MCF 10A (cell line): Measurements from ENCODE around the gene NDUFS5. TPM values are rescaled to one million over a fixed set of nuclear protein-coding genes. Genes with fewer than 3 reads are reported as not detected.

Experiments used
- BruUV-seq: library from RNA; stranded (reverse); fragments of 400-500 nt; replicated peaks from 2 replicates; lab custom pipeline; 2021; lab: Mats Ljungman, UMichigan
- CTCF ChIA-PET: fragments of 300-600 bp; sonication (Branson Sonifier 250); formaldehyde crosslinking; extraction: SDS; loops from one replicate; lab custom pipeline; 2021; ENCODE audit warnings: antibody characterized with exemption, inconsistent platforms; lab: Yijun Ruan, JAX
- POLR2A ChIA-PET: fragments of 300-600, 350-650 bp; sonication (Branson Sonifier 250); formaldehyde crosslinking; extraction: SDS; loops from one replicate; lab custom pipeline; 2020; ENCODE audit warnings: antibody characterized with exemption, inconsistent platforms; lab: Yijun Ruan, JAX
- DNase-seq: peaks from one replicate; pipeline ENCODE4 v3.0.0-alpha.2; 2018; ENCODE audit not compliant: unreplicated experiment
- H3K27ac Mint-ChIP-seq: one replicate; pipeline ENCODE4 v1.8.0; 2022; ENCODE audit warnings: mild to moderate bottlenecking, low read depth, mixed read lengths; ENCODE audit not compliant: unreplicated experiment
- H3K27me3 Mint-ChIP-seq: one replicate; pipeline ENCODE4 v1.8.0; 2022; ENCODE audit warnings: mixed read lengths; ENCODE audit not compliant: insufficient read depth, unreplicated experiment
- H3K36me3 Mint-ChIP-seq: one replicate; pipeline ENCODE4 v1.8.0; 2022; ENCODE audit warnings: mild to moderate bottlenecking, moderate library complexity, mixed read lengths; ENCODE audit not compliant: insufficient read depth, unreplicated experiment
- H3K4me1 Mint-ChIP-seq: one replicate; pipeline ENCODE4 v1.8.0; 2022; ENCODE audit warnings: mixed read lengths; ENCODE audit not compliant: insufficient read depth, unreplicated experiment
- H3K4me3 Mint-ChIP-seq: one replicate; pipeline ENCODE4 v1.8.0; 2022; ENCODE audit warnings: mild to moderate bottlenecking, moderate library complexity, mixed read lengths; ENCODE audit not compliant: unreplicated experiment
- H3K9me3 Mint-ChIP-seq: one replicate; pipeline ENCODE4 v1.8.0; 2022; ENCODE audit warnings: mixed read lengths; ENCODE audit not compliant: unreplicated experiment
- CTCF ChIP-seq: fragments of 200-600 bp; IDR thresholded peaks from one replicate; pipeline ENCODE4 v1.8.0; 2022; ENCODE audit warnings: antibody characterized with exemption, mild to moderate bottlenecking; ENCODE audit not compliant: unreplicated experiment
- intact Hi-C: fragments of 100-400 bp; cut with micrococcal nuclease; formaldehyde crosslinking; loops from 2 replicates; pipeline ENCODE4 v1.14.1; 2022
- total RNA-seq: library from RNA; stranded (reverse); gene quantifications from 2 replicates; pipeline ENCODE4 v1.2.3, GENCODE V29; 2022

NDUFS5 gene
- total RNA-seq, 1 experiment from 2014 or later, result 233 TPM

- H3K4me3 Mint-ChIP-seq, result peak overlapping the region; percentile 78
- no peak for TF ChIP-seq CTCF
- intact Hi-C loops, result loop anchor here (1.0 to 5.0 kb wide), 4 partner anchors 36 to 168 kb away; partner anchors contain the start of genes AKIRIN1, MYCBP, RHBDL2 and RRAGC
- H3K9me3 Mint-ChIP-seq, result no peaks in the 10 kb centered on the region
- DNase-seq, result no peak
- ChIA-PET CTCF (interaction anchor here (0.6 to 1.5 kb wide), 3 partner anchors 8 to 111 kb away, joined by 3 to 5 read pairs (median 4); no protein-coding TSS in a partner anchor), POLR2A (interaction anchor here (0.6 to 2.9 kb wide), 37 partner anchors 9 to 1336 kb away, joined by 3 to 40 read pairs (median 4); partner anchors contain the start of genes AKIRIN1, CAP1, MYCBP and RHBDL2)
- H3K36me3 Mint-ChIP-seq, result peaks cover 55% of the 10 kb centered on the region
- peaks cover 11% of the 10 kb centered on the region for H3K4me1 Mint-ChIP-seq
- peak overlapping the region; percentile 94 for H3K27ac Mint-ChIP-seq
- BruUV-seq, result no TSS peak
- no peaks in the 10 kb centered on the region for H3K27me3 Mint-ChIP-seq
These were observed 837 bp downstream of the NDUFS5 start for GRCh38 chr1:39026866-39027507.

GRCh38 chr1:39034114-39034654, 8.0 kb downstream of the NDUFS5 start:
- no peak overlapping the region for H3K27ac Mint-ChIP-seq
- intact Hi-C loops, result no loop called here
- H3K9me3 Mint-ChIP-seq, result no peaks in the 10 kb centered on the region
- no peak overlapping the region for H3K4me3 Mint-ChIP-seq
- TF ChIP-seq CTCF, result no peak
- ChIA-PET CTCF (interaction anchor here (0.8 kb wide), 1 partner anchor 8 kb away, joined by 4 read pairs; the partner anchor contains the start of gene NDUFS5), POLR2A (interaction anchor here (0.7 kb wide), 1 partner anchor 196 kb away, joined by 4 read pairs; no protein-coding TSS in a partner anchor)
- DNase-seq, result no peak
- no peaks in the 10 kb centered on the region for H3K27me3 Mint-ChIP-seq
- peaks cover 7% of the 10 kb centered on the region for H3K4me1 Mint-ChIP-seq
- peaks cover 93% of the 10 kb centered on the region for H3K36me3 Mint-ChIP-seq
- BruUV-seq, result no TSS peak

- H3K36me3 Mint-ChIP-seq, result peaks cover 94% of the 10 kb centered on the region
- TF ChIP-seq CTCF, result no peak
- ChIA-PET CTCF (interaction anchor here (0.6 kb wide), 2 partner anchors 180 to 601 kb away, joined by 3 read pairs; no protein-coding TSS in a partner anchor), POLR2A (interaction anchor here (1.9 to 2.5 kb wide), 2 partner anchors 10 to 11 kb away, joined by 6 to 9 read pairs; partner anchors contain the start of gene NDUFS5)
- no peak for DNase-seq
- H3K4me3 Mint-ChIP-seq, result no peak overlapping the region
- no peak overlapping the region for H3K27ac Mint-ChIP-seq
- BruUV-seq, result no TSS peak
- no peaks in the 10 kb centered on the region for H3K9me3 Mint-ChIP-seq
- intact Hi-C loops, result no loop called here
- H3K4me1 Mint-ChIP-seq, result peaks cover 7% of the 10 kb centered on the region
- no peaks in the 10 kb centered on the region for H3K27me3 Mint-ChIP-seq
These were observed 10.5 kb downstream of the NDUFS5 start for GRCh38 chr1:39036678-39037077.

GRCh38 chr1:39043513-39043912, 17.4 kb downstream of the NDUFS5 start:
- Mint-ChIP-seq H3K36me3 (peaks cover 55% of the 10 kb centered on the region), H3K9me3 (no peaks in the 10 kb centered on the region), H3K27ac (no peak overlapping the region), H3K4me1 (peaks cover 7% of the 10 kb centered on the region), H3K27me3 (no peaks in the 10 kb centered on the region), H3K4me3 (no peak overlapping the region)
- no TSS peak for BruUV-seq
- ChIA-PET POLR2A (interaction anchor here (3.0 kb wide), 1 partner anchor 17 kb away, joined by 15 read pairs; the partner anchor contains the start of gene NDUFS5), CTCF (no interaction called here)
- DNase-seq, result no peak
- intact Hi-C loops, result no loop called here
- TF ChIP-seq CTCF, result no peak
